ENCODE data around the gene NPC1. TPM values are rescaled to one million over a fixed set of nuclear protein-coding genes. Genes with fewer than 3 reads are reported as not detected.

Gene NPC1
- total RNA-seq, 4 donors from 2014 or later, result 62.8 to 96.4 (median 77.3) TPM

DNA sequence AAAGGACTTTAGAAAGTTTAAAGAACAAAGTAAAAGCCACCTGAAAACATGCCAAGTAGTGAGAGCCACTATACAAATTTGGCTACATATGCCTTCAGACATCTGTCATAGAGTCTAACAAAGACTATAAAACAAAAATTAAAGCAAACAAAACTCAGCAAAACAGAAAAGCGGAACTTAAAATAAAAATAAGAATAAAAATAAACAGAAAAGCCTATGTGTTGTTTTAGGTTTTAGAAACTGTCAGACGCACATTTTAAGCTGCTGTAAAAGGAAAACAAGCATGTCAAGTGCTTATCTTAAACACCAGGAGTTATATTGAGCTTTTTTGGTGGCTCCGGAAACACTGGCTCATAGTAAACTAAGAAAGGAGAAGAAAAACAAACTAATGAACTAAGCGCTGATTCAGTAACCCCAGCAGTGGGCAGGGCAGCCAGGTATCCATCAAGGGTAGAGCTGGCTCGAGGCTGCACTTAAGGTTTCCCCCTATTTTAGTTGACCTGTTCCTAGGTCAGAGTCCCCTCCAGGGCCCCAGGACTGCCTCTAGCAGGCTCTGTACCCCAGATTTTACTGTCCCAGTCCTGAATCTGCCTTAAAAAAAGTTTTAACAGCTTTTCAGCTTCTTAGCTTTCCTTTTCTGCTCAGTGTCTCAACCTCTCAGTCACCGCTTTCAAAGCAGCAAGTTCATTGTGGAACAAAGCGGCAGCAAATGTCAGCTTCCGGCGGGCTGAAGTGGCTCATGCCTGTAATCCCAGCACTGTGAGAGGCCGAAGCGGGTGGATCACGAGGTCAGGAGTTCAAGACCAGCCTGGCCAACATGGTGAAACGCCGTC, 98.4 kb downstream of the NPC1 start:
- 50% methylated on average over 14 of the region's 14 CpGs for WGBS, 2 donors
- Histone ChIP-seq H3K27me3 (no peaks in the 10 kb centered on the region), H3K4me1 (peaks cover 0 to 8% (median 0%) of the 10 kb centered on the region in 4 donors), H3K36me3 (peaks cover 0 to 5% (median 0%) of the 10 kb centered on the region in 3 donors), H3K9me3 (no peaks in the 10 kb centered on the region), H3K4me3 (peak overlapping the region in 2 of 4 donors; percentile 27 to 30), H3K27ac (peak overlapping the region in 3 of 4 donors; percentile 53 to 82 (median 66))
- no peak for DNase-seq (ENCODE audit: low spot score in 2 of 2)
- TF ChIP-seq EP300 (IDR thresholded peaks at IDR 0.05) (no peak), POLR2A (IDR thresholded peaks at IDR 0.05) (no peak)
- TF ChIP-seq, protein P1, sequence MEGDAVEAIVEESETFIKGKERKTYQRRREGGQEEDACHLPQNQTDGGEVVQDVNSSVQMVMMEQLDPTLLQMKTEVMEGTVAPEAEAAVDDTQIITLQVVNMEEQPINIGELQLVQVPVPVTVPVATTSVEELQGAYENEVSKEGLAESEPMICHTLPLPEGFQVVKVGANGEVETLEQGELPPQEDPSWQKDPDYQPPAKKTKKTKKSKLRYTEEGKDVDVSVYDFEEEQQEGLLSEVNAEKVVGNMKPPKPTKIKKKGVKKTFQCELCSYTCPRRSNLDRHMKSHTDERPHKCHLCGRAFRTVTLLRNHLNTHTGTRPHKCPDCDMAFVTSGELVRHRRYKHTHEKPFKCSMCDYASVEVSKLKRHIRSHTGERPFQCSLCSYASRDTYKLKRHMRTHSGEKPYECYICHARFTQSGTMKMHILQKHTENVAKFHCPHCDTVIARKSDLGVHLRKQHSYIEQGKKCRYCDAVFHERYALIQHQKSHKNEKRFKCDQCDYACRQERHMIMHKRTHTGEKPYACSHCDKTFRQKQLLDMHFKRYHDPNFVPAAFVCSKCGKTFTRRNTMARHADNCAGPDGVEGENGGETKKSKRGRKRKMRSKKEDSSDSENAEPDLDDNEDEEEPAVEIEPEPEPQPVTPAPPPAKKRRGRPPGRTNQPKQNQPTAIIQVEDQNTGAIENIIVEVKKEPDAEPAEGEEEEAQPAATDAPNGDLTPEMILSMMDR (IDR thresholded peaks at IDR 0.05), result no peak

DNA sequence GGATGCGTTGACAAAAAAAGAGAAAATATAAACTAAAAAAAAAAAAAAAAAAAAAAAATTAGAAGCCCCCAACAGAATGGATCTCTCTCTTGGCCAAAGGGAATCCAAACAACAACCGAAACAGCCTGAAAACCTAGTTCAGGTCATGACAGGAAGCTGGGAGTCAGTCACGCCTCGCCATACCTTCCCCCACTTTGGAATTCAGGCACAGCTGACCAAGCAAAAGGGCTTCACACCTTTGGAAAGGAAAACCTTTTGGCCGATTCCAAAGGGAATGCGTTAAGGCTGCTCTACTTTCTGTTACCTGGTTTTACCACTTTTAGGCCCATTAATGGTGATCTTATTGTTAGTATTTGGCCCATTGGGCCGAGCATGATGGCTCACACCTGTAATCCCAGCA, 100.9 kb downstream of the NPC1 start:
- H3K4me3 ChIP-seq, result no peak overlapping the region
- no peak for DNase-seq (ENCODE audit: low spot score in 2 of 2)
- TF ChIP-seq POLR2A (IDR thresholded peaks at IDR 0.05), result no peak
- TF ChIP-seq, protein P1 (IDR thresholded peaks at IDR 0.05), result no peak
- no peak for TF ChIP-seq EP300 (IDR thresholded peaks at IDR 0.05)
- H3K9me3 ChIP-seq, result no peaks in the 10 kb centered on the region
- peaks cover 0 to 8% (median 0%) of the 10 kb centered on the region in 4 donors for H3K4me1 ChIP-seq
- H3K36me3 ChIP-seq, result peaks cover 0 to 27% (median 5%) of the 10 kb centered on the region in 3 donors
- H3K27me3 ChIP-seq, result no peaks in the 10 kb centered on the region
- H3K27ac ChIP-seq, result no peak overlapping the region
- 91% methylated on average over 7 of the region's 7 CpGs for WGBS, 2 donors

- no peak for TF ChIP-seq POLR2A (IDR thresholded peaks at IDR 0.05)
- TF ChIP-seq, protein P1 (IDR thresholded peaks at IDR 0.05), result no peak
- no peak for TF ChIP-seq EP300 (IDR thresholded peaks at IDR 0.05)
- no peak overlapping the region for H3K4me3 ChIP-seq
- H3K4me1 ChIP-seq, result peaks cover 0 to 8% (median 0%) of the 10 kb centered on the region in 4 donors
- 64 to 65% methylated on average over 8 of the region's 8 CpGs for WGBS, 2 donors
- no peaks in the 10 kb centered on the region for H3K27me3 ChIP-seq
- H3K36me3 ChIP-seq, result peaks cover 0 to 34% (median 5%) of the 10 kb centered on the region in 3 donors
- no peaks in the 10 kb centered on the region for H3K9me3 ChIP-seq
- no peak overlapping the region for H3K27ac ChIP-seq
- DNase-seq (ENCODE audit: low spot score in 2 of 2), result no peak
Measured at GRCh38 chr18:23484561-23485182, 101.6 kb downstream of the NPC1 start.

Small RNA genes within 50 kb of the gene (small RNA-seq; reads per million reads assigned to genes)
- gene AC026634.1, result not detected
- not detected for gene RF00019

Other genes starting within 250 kb of the NPC1 start
- gene RIOK3, start 133.2 kb downstream of the NPC1 start, total RNA-seq, result 10 to 100 TPM; 57.9 to 69.5 (median 61.4) TPM
- gene RMC1, start 83.0 kb downstream of the NPC1 start, total RNA-seq, result 10 to 100 TPM; 17.3 to 32.4 (median 18.3) TPM
- 10 to 100 TPM; 13.0 to 22.1 (median 16.8) TPM for gene ANKRD29, start 76.4 kb upstream of the NPC1 start, total RNA-seq
- gene LAMA3, start 102.9 kb upstream of the NPC1 start, total RNA-seq, result 10 to 100 TPM; 46.3 to 80.6 (median 67.1) TPM